Suppressor macrophage treated with lipopolysaccharide for 4 hours (primary cell): ENCODE measurements around the gene STK10.
"Not testable (repeated sequence)": the region's sequence is repeated elsewhere in the genome, so short reads cannot be mapped to it uniquely, and the experiment has no call there.

Experiments used
- DNase-seq: peaks from one replicate; pipeline ENCODE4 v3.0.0-alpha.2; 2020

STK10 gene

GRCh38 chr5:172164769-172165212 is 23.2 kb downstream of the STK10 start:
- no peak for DNase-seq

- no peak for DNase-seq
These were observed 24.7 kb downstream of the STK10 start for GRCh38 chr5:172163346-172163745.

- DNase-seq, result no peak
These were observed 25.1 kb downstream of the STK10 start for GRCh38 chr5:172162987-172163343.

- DNase-seq, result no peak
These were observed 25.6 kb downstream of the STK10 start for GRCh38 chr5:172162323-172162986.

- DNase-seq, result no peak
These were observed 27.5 kb downstream of the STK10 start for GRCh38 chr5:172160506-172160905.

GRCh38 chr5:172159016-172159415 is 29.0 kb downstream of the STK10 start:
- no peak for DNase-seq

GRCh38 chr5:172156541-172156994 is 31.5 kb downstream of the STK10 start:
- DNase-seq, result no peak

GRCh38 chr5:172155101-172155500 is 32.9 kb downstream of the STK10 start:
- DNase-seq, result not testable (repeated sequence)

- DNase-seq, result no peak
These were observed 34.3 kb downstream of the STK10 start for GRCh38 chr5:172153695-172154094.

GRCh38 chr5:172151661-172152210 is 36.3 kb downstream of the STK10 start:
- DNase-seq, result no peak

GRCh38 chr5:172150514-172151425 is 37.3 kb downstream of the STK10 start:
- DNase-seq, result peak; percentile 97

GRCh38 chr5:172149481-172149880 is 38.5 kb downstream of the STK10 start:
- not testable (repeated sequence) for DNase-seq

- DNase-seq, result no peak
These were observed 39.0 kb downstream of the STK10 start for GRCh38 chr5:172149073-172149472.

GRCh38 chr5:172148381-172148780 is 39.6 kb downstream of the STK10 start:
- no peak for DNase-seq

- DNase-seq, result no peak
These were observed 40.2 kb downstream of the STK10 start for GRCh38 chr5:172147857-172148256.

GRCh38 chr5:172146748-172147092 is 41.3 kb downstream of the STK10 start:
- no peak for DNase-seq

GRCh38 chr5:172145870-172146747 is 41.9 kb downstream of the STK10 start:
- DNase-seq, result no peak

GRCh38 chr5:172144931-172145869 is 42.8 kb downstream of the STK10 start:
- DNase-seq, result no peak

GRCh38 chr5:172144291-172144815 is 43.7 kb downstream of the STK10 start:
- no peak for DNase-seq

- no peak for DNase-seq
These were observed 44.1 kb downstream of the STK10 start for GRCh38 chr5:172143875-172144274.

GRCh38 chr5:172142709-172143215 is 45.3 kb downstream of the STK10 start:
- DNase-seq, result no peak
